HG03460 (cell line): ENCODE data around the gene DAZ2.
"Not testable (repeated sequence)": the region's sequence is repeated elsewhere in the genome, so short reads cannot be mapped to it uniquely, and the experiment has no call there.

Experiments used
- ATAC-seq: cut with Tn5 transposase; IDR thresholded peaks from one replicate; pipeline ENCODE4 v1.9.1; 2021; ENCODE audit not compliant: unreplicated experiment

Gene DAZ2

GRCh38 chrY:23219233-23219632 lies at the start of gene DAZ2:
Gene DAZ2, plus strand, starts transcription at chrY:23219533. Its CDS starts 208 bp downstream, at chrY:23219741.
- ATAC-seq, result not testable (repeated sequence)

- not testable (repeated sequence) for ATAC-seq
Observed at GRCh38 chrY:23198908-23199307, 20.4 kb upstream of the DAZ2 start, which contains the start of gene DAZ1. Gene DAZ1, minus strand, starts transcription at chrY:23199008. Its CDS starts 208 bp downstream, at chrY:23198800.

- not testable (repeated sequence) for ATAC-seq
Observed at GRCh38 chrY:23207455-23207854, 11.9 kb upstream of the DAZ2 start.

GRCh38 chrY:23209802-23210495 lies 9.4 kb upstream of the DAZ2 start:
- not testable (repeated sequence) for ATAC-seq

- ATAC-seq, result not testable (repeated sequence)
Observed at GRCh38 chrY:23210681-23211080, 8.7 kb upstream of the DAZ2 start.
